Stimulated activated CD4-positive, alpha-beta T cell treated with anti-CD3 and anti-CD28 coated beads, Interleukin-2, amount 100 ng/mL, for 24 hours (primary cell): Measurements from ENCODE around the gene SEC61G.

Experiments
- DNase-seq, 2 donors: peaks; one replicate each; pipeline ENCODE4 v3.0.0-alpha.2; 2020

The SEC61G gene

GRCh38 chr7:54758702-54759592 is at the start of gene SEC61G:
TSS of gene SEC61G (minus strand) at chr7:54759211. CDS start at chr7:54757588, 1,623 bp downstream.
- peak; percentile 96 to 97 for DNase-seq

GRCh38 chr7:54802841-54803240 is 43.8 kb upstream of the SEC61G start:
- no peak for DNase-seq

GRCh38 chr7:54802114-54802513 is 43.1 kb upstream of the SEC61G start:
- no peak for DNase-seq

DNA sequence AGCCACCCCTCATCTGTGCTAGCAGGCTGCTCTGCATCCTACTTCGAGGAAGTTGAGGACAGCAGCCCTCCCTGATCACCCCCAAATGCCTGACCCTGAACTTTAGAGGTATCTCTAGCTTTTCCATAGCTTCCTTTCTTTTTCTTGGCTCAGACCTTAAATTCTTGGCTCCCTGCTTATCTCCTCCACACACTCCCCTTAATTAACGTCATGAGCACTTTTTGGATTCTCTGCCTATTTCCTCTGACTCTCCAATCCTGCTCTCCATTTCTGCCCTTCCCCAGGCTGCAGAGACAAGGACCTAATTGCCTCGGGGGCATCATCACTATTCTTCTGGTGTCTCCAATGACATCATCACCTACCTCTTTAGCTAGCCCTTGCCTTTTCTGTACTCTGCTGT is 40.8 kb upstream of the SEC61G start:
- DNase-seq: no peak

GRCh38 chr7:54798530-54798929 is 39.5 kb upstream of the SEC61G start:
- DNase-seq: no peak

DNA sequence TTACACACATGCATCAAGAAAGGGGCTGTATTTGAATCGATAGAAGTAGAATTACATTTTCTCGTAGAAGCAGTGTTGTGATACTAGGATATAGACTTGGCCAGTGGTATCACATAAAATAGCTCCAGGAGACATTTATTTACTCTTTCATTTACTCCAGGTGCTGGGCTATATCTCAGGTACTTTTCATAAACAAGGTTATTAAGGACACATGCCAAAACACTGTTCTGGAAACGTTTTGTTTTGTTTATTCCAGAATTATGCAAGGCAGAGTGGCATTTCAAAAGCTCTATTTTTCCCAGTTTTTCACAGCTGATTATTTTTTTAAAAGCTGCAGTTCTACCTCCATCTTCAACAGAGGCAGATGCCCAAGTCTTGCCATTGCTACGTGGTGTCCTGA is 37.8 kb upstream of the SEC61G start:
- DNase-seq: no peak

DNA sequence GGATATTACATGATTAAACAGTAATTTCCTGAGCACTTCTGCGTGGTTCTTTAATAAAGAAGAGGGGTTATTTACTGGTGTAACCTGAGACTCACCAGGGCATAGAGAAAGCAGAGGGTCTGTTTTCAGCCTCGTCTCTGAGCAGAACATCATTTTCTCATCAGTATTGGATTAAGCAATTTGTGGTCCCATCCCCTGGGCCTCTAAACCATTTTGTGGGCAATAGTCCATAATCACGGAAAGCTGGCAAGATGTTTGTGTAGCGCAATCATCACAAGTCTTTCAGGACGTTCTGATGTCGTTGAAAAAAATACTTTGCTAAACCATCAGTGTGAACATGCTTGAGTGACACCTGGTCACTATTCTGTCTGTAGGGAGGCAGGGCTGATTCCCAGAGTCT is 37.1 kb upstream of the SEC61G start:
- DNase-seq: no peak

DNA sequence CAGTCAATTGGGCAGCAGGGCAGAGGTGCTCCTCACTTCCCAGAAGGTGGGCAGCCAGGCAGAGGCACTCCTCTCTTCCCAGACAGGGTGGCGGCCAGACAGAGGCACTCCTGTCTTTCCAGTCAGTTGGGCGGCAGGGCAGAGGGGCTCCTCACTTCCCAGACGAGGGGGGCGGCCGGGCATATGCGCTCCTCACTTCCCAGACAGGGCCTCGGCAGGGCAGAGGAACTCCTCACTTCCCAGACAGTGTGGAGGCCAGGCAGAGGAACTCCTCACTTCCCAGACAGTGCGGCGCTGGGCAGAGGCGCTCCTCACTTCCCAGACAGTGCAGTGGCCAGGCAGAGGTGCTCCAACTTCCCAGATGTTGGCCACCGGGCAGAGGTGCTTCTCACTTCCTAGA is 33.4 kb upstream of the SEC61G start:
- no peak for DNase-seq

DNA sequence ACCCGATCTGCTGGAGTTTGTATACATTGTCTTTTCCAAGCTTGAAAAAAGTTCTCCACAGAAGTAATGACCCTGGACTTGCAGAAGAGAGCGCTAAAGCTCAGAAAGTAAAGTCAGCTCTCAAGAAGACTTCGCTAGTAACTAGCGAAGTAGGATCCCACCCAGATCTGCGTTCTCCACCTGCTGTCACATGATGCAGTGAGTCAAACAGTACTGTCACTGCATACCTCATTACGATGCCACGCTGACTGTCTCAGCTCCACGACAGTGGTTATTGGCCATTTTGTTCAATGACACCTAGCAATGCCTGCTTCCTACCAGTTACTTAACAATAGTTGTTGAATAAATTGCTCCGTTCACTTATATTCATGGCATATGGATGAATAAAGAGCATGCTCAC is 29.7 kb upstream of the SEC61G start:
- peak; percentile 10 to 22 for DNase-seq

DNA sequence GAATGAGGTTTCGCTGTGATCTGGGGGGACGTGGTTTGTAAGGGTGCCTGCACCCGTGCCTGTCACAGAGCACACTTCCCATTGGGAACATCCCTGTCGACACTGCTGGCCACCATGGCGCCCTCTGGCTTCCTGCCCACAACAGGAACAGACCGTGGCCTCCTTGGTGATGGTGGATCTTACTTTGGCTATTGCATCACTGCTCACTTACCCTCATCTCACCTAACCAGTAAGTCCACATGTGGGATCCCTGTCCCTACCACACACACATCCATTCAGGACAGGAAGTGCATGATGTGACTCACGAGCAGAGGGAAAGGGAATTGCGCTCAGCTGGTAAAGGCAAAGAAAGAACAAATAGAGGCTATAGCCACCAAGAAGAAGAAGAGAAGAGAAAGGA is 26.2 kb upstream of the SEC61G start:
- no peak for DNase-seq

DNA sequence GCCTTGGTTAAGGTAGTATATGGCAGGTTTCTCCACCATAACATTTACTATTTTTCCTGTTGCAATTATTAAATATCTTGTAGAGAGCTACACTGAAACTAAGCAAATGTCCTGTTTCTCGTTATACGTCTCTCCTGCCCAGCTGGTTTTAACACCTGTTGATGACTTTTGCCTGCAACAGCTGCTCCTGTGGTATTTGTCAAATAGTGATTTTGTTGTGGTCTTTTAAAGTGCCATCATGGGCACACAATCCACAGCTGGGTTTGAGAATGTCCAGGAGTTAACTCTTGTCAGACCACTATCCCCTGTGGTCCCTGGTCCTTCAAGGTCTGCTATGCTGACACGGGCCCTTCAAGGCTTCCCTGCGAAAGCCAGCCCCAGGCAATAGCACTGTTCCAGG is 24.9 kb upstream of the SEC61G start:
- no peak for DNase-seq

- DNase-seq: no peak
These were observed 23.8 kb upstream of the SEC61G start for GRCh38 chr7:54782829-54783228.

GRCh38 chr7:54782314-54782713 is 23.3 kb upstream of the SEC61G start:
- no peak for DNase-seq

DNA sequence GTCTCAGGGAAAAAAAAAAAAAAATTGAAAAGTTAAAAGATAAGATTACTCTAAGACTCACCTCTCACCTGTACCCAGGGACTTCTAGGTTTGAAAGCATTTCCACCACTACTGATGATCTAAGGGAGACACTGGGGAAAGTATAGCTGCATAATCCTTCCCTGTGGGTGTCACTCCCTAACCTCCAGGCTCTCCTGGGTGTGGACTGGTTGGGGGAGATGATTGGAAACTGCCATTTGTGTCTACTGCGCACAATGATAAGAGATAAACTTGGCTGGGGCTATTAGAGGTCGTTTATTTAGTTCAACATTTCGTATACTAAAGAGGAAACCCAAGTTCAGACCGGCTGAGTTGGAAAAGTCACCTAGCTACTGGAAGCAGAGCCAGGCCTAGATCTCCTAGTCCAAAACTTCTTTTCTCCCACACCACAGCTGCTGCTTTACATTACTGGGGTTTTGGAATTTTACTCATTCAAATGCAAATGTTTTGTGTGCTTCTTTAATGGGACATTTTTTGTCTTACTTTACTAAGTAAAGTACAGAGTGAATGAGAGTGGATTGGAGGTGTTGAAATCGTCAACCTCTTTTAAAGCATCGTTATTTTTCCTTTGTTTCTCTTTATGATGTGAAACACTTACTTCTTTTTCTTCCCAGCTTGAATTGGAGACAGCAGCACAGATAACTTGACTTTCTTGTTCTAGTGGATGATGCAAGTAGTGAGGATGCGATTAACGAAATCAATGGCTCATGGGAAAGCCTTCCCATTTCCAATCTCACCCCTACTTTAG is 22.3 kb upstream of the SEC61G start:
- DNase-seq: no peak

GRCh38 chr7:54780490-54780889 is 21.5 kb upstream of the SEC61G start:
- DNase-seq: no peak

- no peak for DNase-seq
These were observed 19.9 kb upstream of the SEC61G start for GRCh38 chr7:54778696-54779540.

GRCh38 chr7:54778166-54778565 is 19.2 kb upstream of the SEC61G start:
- no peak for DNase-seq

- no peak for DNase-seq
These were observed 16.1 kb upstream of the SEC61G start for GRCh38 chr7:54774785-54775740.

DNA sequence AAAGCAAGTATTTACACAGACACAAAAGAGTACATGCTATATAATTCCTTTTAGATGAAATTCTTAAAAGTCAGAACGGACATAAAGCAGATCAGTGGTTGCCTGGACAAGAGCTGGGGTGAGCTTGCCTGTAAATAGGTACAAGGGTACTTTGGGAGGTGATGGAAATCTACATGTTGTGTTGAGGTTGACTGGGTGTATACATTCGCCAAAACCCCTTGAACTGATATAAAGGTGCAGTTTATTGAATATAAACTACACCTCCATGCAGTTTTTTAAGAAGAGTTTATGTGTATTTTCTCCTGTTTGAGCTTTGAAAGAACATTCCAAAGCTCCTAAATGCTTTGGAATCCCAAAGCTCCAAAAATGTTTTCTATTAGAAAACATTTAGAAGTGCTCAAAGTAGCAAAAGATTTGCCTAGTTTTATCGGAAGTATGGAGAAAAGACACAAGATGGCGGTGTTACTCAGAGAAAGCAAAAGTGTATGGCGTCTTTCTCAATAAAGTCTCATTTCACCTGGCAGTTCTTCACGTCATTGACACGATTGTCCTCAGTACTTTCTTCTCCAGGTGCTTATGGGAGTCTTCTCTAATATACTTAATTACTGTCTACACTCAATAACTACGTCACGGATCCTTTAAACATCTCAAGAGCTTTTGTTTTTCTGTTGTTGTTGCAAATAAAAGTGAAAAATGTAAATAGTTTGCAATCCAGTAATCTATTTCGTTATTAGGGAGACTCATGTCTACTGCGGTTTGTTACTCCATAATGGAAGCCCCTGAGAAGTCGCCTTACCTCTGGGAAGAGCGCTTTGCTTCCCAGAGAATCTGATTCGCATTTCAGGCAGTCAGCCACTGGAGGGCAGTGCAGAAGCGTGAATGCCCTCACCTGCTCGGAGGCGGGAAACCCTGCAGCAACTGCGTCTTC is 14.7 kb upstream of the SEC61G start:
- peak; percentile 75 to 76 for DNase-seq

- no peak for DNase-seq
These were observed 10.2 kb upstream of the SEC61G start for GRCh38 chr7:54769203-54769602.

DNA sequence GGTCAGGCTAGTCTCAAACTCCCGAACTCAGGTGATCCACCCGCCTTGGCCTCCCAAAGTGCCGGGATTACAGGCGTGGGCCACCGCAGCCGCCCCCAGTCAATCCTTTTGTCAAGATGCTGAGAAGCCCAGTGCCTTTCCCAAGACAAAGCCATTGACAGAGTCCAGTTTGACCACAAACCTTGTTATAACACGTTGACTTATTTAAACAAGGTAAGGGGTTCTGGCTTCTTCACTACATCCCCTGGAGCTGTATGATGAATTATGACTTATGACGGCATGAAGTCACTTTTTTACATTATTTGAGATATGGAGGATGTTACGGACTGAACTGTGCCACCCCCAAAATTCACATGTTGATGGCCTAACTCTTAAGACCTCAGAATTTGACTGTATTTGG is 5.8 kb upstream of the SEC61G start:
- DNase-seq: no peak
